H1 (cell line): ENCODE measurements around the gene MYH10. TPM values are rescaled to one million over a fixed set of nuclear protein-coding genes. Genes with fewer than 3 reads are reported as not detected.

Experiments used
- BCL11A ChIP-seq, 2 experiments: IDR thresholded peaks; one replicate each; pipeline ENCODE4 v1.6.1; 2011; ENCODE audit warnings: low read depth in 2 of 2, low read length in 2 of 2, mild to moderate bottlenecking in 2 of 2
- CEBPB ChIP-seq: IDR thresholded peaks from 2 replicates; pipeline ENCODE4 v1.6.1; 2012; ENCODE audit warnings: low read depth, low read length
- MAFK ChIP-seq: IDR thresholded peaks from 2 replicates; pipeline ENCODE4 v1.6.1; 2012; ENCODE audit warnings: low read depth, mild to moderate bottlenecking, improper control_type of control experiment, low read length
- SIRT6 ChIP-seq: IDR thresholded peaks from one replicate; pipeline ENCODE4 v1.7.1; 2012; ENCODE audit warnings: low read length, inconsistent platforms
- polyA plus RNA-seq, 7 experiments: library from polyadenylated mRNA; depleted of rRNA in 3 of 7; stranded (reverse) in 5 of 7; unstranded in 2 of 7; fragments of >200 nt in 5 of 7; fragments of 200-250 nt in 2 of 7; gene quantifications; 1 replicate in 5 of 7; 2 replicates in 1 of 7; 4 replicates in 1 of 7; pipeline versions ENCODE4 v1.2.1 to v1.2.3, GENCODE V29; 2011 to 2013; ENCODE audit warnings: missing spikeins in 2 of 7, mixed read lengths in 2 of 7
- total RNA-seq: library from RNA; stranded (reverse); fragmentation: NEBNext Ultra II Directional; extraction: Animal tissue kit (Norgen Biotek cat#: 25700); gene quantifications from 2 replicates; pipeline ENCODE4 v1.2.1, GENCODE V29; 2021
- TF ChIP-seq, protein P1 (sequence below): IDR thresholded peaks from 2 replicates; pipeline ENCODE4 v1.6.1; 2012; ENCODE audit warnings: inconsistent platforms

The MYH10 gene
- total and polyA plus RNA-seq, 2 of the 8 experiments (the other 6 are each of a cell fraction or from before 2014, with no cell fraction given) = 64.1 to 289 TPM

DNA sequence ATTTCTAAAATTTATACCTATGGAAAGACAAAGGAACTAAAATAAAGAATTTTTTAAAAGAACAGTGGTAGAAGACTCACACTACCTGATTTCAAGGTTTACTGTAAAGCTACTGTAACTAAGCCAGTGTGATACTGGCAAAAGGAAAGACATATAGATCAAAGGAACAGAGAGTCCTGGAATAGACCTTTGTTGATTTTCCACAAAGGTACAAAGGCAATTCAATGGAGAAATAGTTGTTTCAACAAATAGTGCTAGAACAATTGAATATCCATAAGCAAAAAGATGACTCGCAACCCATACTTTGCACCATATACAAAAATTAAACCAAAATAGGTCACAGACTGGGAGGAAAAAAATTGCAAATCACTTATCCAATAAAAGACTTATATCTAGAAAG, 36.7 kb downstream of the MYH10 start (continued):
- TF ChIP-seq CEBPB (no peak), SIRT6 (no peak), BCL11A (IDR thresholded peaks at IDR 0.05; ENCODE audit: low read depth in 2 of 2, low read length in 2 of 2) (no peak), MAFK (no peak)
- TF ChIP-seq, protein P1, sequence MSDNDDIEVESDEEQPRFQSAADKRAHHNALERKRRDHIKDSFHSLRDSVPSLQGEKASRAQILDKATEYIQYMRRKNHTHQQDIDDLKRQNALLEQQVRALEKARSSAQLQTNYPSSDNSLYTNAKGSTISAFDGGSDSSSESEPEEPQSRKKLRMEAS = no peak
